A549 (cell line): Measurements from ENCODE around the gene RNGTT. TPM values are rescaled to one million over a fixed set of nuclear protein-coding genes. Genes with fewer than 3 reads are reported as not detected.

Experiments used
- ATAC-seq, 2 experiments: fragments of 200-7000 bp in 1 of 2; fragments of >200 bp in 1 of 2; cut with Nextera tagmentation in 1 of 2; cut with Tn5 transposase in 1 of 2; 3 replicates each; pipeline versions ENCODE4 v1.8.0 to v1.9.1; 2018 to 2020; ENCODE audit warnings: mild to moderate bottlenecking in 1 of 2, moderate library complexity in 1 of 2
- CTCF ChIA-PET: fragments of 300-600 bp; sonication (Branson Sonifier 250); formaldehyde crosslinking; extraction: SDS; loops from one replicate; lab custom pipeline; 2021; ENCODE audit warnings: antibody characterized with exemption, inconsistent platforms; lab: Yijun Ruan, JAX
- POLR2A ChIA-PET: fragments of 350-600 bp; formaldehyde crosslinking; extraction: SDS; loops from one replicate; lab custom pipeline; 2021; ENCODE audit warnings: antibody characterized with exemption, inconsistent platforms; lab: Yijun Ruan, JAX
- DNase-seq, 2 experiments: peaks; one replicate each; pipeline versions ENCODE4 v3.0.0 to v3.0.0-alpha.2; 2011 to 2016; ENCODE audit warnings: low read depth in 1 of 2, low spot score in 1 of 2
- FAIRE-seq: peaks from 2 replicates; lab custom pipeline; 2011; peaks lifted over from hg19 to GRCh38; lab: Jason Lieb, UNC
- H3K27ac ChIP-seq, 2 experiments: fragments of >200 bp; sonication (Bioruptor Twin); formaldehyde crosslinking; 3 replicates each; pipeline ENCODE4 v1.5.1; 2016 to 2017
- H3K4me1 ChIP-seq: fragments of >200 bp; sonication (Bioruptor Twin); formaldehyde crosslinking; 3 replicates; pipeline ENCODE4 v1.6.1; 2016
- H3K4me2 ChIP-seq: fragments of >200 bp; sonication (Bioruptor Twin); formaldehyde crosslinking; 3 replicates; pipeline ENCODE4 v1.6.1; 2016
- H3K4me3 ChIP-seq: fragments of >200 bp; sonication (Bioruptor Twin); formaldehyde crosslinking; 3 replicates; pipeline ENCODE4 v1.5.1; 2016
- H3K9me3 ChIP-seq: fragments of >200 bp; sonication (Bioruptor Twin); formaldehyde crosslinking; 3 replicates; pipeline ENCODE4 v1.6.1; 2016
- CBX2 ChIP-seq: fragments of 200-600 bp; sonication (generic); IDR thresholded peaks from 2 replicates; pipeline ENCODE4 v1.6.1; 2016; ENCODE audit warnings: low read depth, mild to moderate bottlenecking, borderline replicate concordance
- CEBPB ChIP-seq, 2 experiments: fragments of >200 bp in 1 of 2; sonication (Bioruptor Twin) in 1 of 2; formaldehyde crosslinking in 1 of 2; IDR thresholded peaks; 2 replicates each; pipeline ENCODE4 v1.6.1; 2012 to 2016
- CHD4 ChIP-seq: fragments of 200-600 bp; sonication (generic); IDR thresholded peaks from 2 replicates; pipeline ENCODE4 v1.6.1; 2016; ENCODE audit warnings: antibody characterized with exemption, mild to moderate bottlenecking, borderline replicate concordance
- EHF ChIP-seq: fragments of 250-450 bp; sonication (Bioruptor Pico); IDR thresholded peaks from 2 replicates; pipeline ENCODE4 v1.5.0; 2020; ENCODE audit warnings: mild to moderate bottlenecking
- FOSB ChIP-seq: fragments of 250-450 bp; sonication (Bioruptor Pico); IDR thresholded peaks from 2 replicates; pipeline ENCODE4 v1.5.0; 2020; ENCODE audit warnings: mild to moderate bottlenecking, moderate library complexity
- FOXS1 ChIP-seq: fragments of 250-450 bp; sonication (Bioruptor Pico); IDR thresholded peaks from 2 replicates; pipeline ENCODE4 v1.5.0; 2020; ENCODE audit warnings: mild to moderate bottlenecking, moderate library complexity
- HDAC2 ChIP-seq: fragments of 200-600 bp; sonication (generic); IDR thresholded peaks from 2 replicates; pipeline ENCODE4 v1.6.1; 2016
- HOXB5 ChIP-seq: fragments of 250-450 bp; sonication (Bioruptor Pico); IDR thresholded peaks from 2 replicates; pipeline ENCODE4 v1.5.0; 2020; ENCODE audit warnings: mild to moderate bottlenecking, moderate library complexity
- KDM1A ChIP-seq: fragments of 200-600 bp; sonication (generic); IDR thresholded peaks from 2 replicates; pipeline ENCODE4 v1.6.1; 2016; ENCODE audit warnings: low read depth, mild to moderate bottlenecking
- KDM5A ChIP-seq: fragments of 200-600 bp; sonication (generic); IDR thresholded peaks from 2 replicates; pipeline ENCODE4 v1.6.1; 2016; ENCODE audit warnings: antibody characterized with exemption, mild to moderate bottlenecking
- MAFK ChIP-seq: fragments of 450-650 bp; IDR thresholded peaks from 2 replicates; pipeline ENCODE4 v1.6.1; 2014; ENCODE audit not compliant: partially characterized antibody
- MAZ ChIP-seq: fragments of 150-350 bp; IDR thresholded peaks from 2 replicates; pipeline ENCODE4 v1.6.1; 2014; ENCODE audit warnings: antibody characterized with exemption, low read depth, low read length, borderline replicate concordance
- MYC ChIP-seq: IDR thresholded peaks from 2 replicates; pipeline ENCODE4 v1.6.1; 2012; ENCODE audit warnings: mild to moderate bottlenecking, inconsistent platforms, low read length, improper control_type of control experiment, borderline replicate concordance
- PHF8 ChIP-seq: fragments of 200-600 bp; sonication (generic); IDR thresholded peaks from 2 replicates; pipeline ENCODE4 v1.6.1; 2016; ENCODE audit warnings: low read depth, mild to moderate bottlenecking, antibody characterized with exemption, moderate library complexity, borderline replicate concordance
- POLR2A ChIP-seq: IDR thresholded peaks from 2 replicates; pipeline ENCODE4 v1.6.1; 2012; ENCODE audit warnings: mild to moderate bottlenecking, low read length
- RAD21 ChIP-seq, 2 experiments: fragments of >200 bp in 1 of 2; sonication (Bioruptor Twin) in 1 of 2; formaldehyde crosslinking in 1 of 2; IDR thresholded peaks in 1 of 2; conservative IDR thresholded peaks in 1 of 2; 2 replicates in 1 of 2; 3 replicates in 1 of 2; pipeline ENCODE4 v1.6.1; 2012 to 2018; ENCODE audit warnings: inconsistent platforms in 1 of 2
- RARB ChIP-seq: fragments of 250-450 bp; sonication (Bioruptor Pico); IDR thresholded peaks from 2 replicates; pipeline ENCODE4 v1.8.0; 2021; ENCODE audit warnings: mild to moderate bottlenecking, moderate library complexity
- SMC3 ChIP-seq: fragments of >200 bp; sonication (Bioruptor Twin); formaldehyde crosslinking; IDR thresholded peaks from 3 replicates; pipeline ENCODE4 v1.6.1; 2018; ENCODE audit warnings: inconsistent platforms
- TFCP2L1 ChIP-seq: fragments of 250-450 bp; sonication (Bioruptor Pico); IDR thresholded peaks from 2 replicates; pipeline ENCODE4 v1.5.0; 2021; ENCODE audit warnings: mild to moderate bottlenecking
- TP53 ChIP-seq: fragments of 250-450 bp; sonication (Bioruptor Pico); IDR thresholded peaks from 2 replicates; pipeline ENCODE4 v1.5.0; 2021; ENCODE audit warnings: mild to moderate bottlenecking, moderate library complexity
- ZNF302 ChIP-seq: fragments of 250-450 bp; sonication (Bioruptor Pico); IDR thresholded peaks from 2 replicates; pipeline ENCODE4 v1.9.0; 2021; ENCODE audit warnings: inconsistent platforms, mild to moderate bottlenecking, moderate library complexity
- ZSCAN20 ChIP-seq: fragments of 250-450 bp; sonication (Bioruptor Pico); IDR thresholded peaks from 2 replicates; pipeline ENCODE4 v1.8.0; 2022; ENCODE audit warnings: mild to moderate bottlenecking, moderate library complexity
- WGBS: methylation state at CpG from one replicate; pipeline ENCODE4 v1.1.6; 2017; ENCODE audit errors: missing lambda C conversion rate; 5-methylcytosine and 5-hydroxymethylcytosine counted together
- polyA plus RNA-seq, 4 experiments: library from polyadenylated mRNA; depleted of rRNA in 3 of 4; stranded (reverse); fragments of >200 nt; fragmentation: RNase III in 1 of 4; extraction: RNeasy Plus Mini Kit Qiagen cat#74134 plus additional on column Dnase treatment in 1 of 4; gene quantifications; 2 replicates in 3 of 4; 3 replicates in 1 of 4; pipeline ENCODE4 v1.2.3, GENCODE V29; 2011 to 2017
- TF ChIP-seq, protein P1 (sequence below): fragments of 200-600 bp; sonication (generic); IDR thresholded peaks from 2 replicates; pipeline ENCODE4 v1.6.1; 2016; ENCODE audit warnings: antibody characterized with exemption, mild to moderate bottlenecking, moderate library complexity
- TF ChIP-seq, protein P2 (sequence below): IDR thresholded peaks from 2 replicates; pipeline ENCODE4 v1.6.1; 2012
- TF ChIP-seq, protein P3 (sequence below): IDR thresholded peaks from 2 replicates; pipeline ENCODE4 v1.6.1; 2012; ENCODE audit warnings: low read depth, borderline replicate concordance
- TF ChIP-seq, protein P4 (sequence below): fragments of >200 bp; sonication (Bioruptor Twin); formaldehyde crosslinking; IDR thresholded peaks from 3 replicates; pipeline ENCODE4 v1.6.1; 2016

Gene RNGTT
- polyA plus RNA-seq, 2 of the 4 experiments (the other 2 are of a cell fraction) = 11.6 to 15.0 TPM

DNA sequence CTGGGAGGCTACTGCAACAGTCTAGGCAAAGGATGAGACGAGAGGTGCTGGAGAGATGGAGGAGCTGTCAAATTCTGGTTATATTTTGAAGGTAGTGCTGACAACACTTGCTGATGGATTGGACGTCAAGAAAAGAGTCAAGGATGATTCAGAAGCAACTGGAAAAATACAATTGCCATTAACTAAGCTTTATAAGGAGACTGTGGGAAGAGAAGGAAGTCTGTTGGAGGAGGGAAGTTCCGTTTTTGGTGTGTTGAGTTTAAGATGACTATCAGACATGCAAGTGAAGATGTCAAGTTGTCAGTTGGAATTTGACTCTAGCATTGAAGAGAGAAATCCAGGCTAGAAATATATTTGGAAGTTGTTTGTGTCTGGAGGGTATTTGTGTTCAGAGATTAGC is 358.1 kb downstream of the RNGTT start:
- Histone ChIP-seq H3K9me3 (no peaks in the 10 kb centered on the region), H3K27ac (no peak overlapping the region), H3K4me1 (no peaks in the 10 kb centered on the region), H3K4me3 (no peak overlapping the region), H3K4me2 (no peak overlapping the region)
- 31% methylated on average over 3 of the region's 3 CpGs for WGBS
- no peak for ATAC-seq
- ChIA-PET POLR2A (no interaction called here), CTCF (no interaction called here)
- TF ChIP-seq CBX2 (no peak), CHD4 (no peak), POLR2A (no peak), KDM5A (no peak), MAFK (no peak), SMC3 (no peak)
- TF ChIP-seq, protein P1, sequence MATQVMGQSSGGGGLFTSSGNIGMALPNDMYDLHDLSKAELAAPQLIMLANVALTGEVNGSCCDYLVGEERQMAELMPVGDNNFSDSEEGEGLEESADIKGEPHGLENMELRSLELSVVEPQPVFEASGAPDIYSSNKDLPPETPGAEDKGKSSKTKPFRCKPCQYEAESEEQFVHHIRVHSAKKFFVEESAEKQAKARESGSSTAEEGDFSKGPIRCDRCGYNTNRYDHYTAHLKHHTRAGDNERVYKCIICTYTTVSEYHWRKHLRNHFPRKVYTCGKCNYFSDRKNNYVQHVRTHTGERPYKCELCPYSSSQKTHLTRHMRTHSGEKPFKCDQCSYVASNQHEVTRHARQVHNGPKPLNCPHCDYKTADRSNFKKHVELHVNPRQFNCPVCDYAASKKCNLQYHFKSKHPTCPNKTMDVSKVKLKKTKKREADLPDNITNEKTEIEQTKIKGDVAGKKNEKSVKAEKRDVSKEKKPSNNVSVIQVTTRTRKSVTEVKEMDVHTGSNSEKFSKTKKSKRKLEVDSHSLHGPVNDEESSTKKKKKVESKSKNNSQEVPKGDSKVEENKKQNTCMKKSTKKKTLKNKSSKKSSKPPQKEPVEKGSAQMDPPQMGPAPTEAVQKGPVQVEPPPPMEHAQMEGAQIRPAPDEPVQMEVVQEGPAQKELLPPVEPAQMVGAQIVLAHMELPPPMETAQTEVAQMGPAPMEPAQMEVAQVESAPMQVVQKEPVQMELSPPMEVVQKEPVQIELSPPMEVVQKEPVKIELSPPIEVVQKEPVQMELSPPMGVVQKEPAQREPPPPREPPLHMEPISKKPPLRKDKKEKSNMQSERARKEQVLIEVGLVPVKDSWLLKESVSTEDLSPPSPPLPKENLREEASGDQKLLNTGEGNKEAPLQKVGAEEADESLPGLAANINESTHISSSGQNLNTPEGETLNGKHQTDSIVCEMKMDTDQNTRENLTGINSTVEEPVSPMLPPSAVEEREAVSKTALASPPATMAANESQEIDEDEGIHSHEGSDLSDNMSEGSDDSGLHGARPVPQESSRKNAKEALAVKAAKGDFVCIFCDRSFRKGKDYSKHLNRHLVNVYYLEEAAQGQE = no peak
- TF ChIP-seq, protein P2, sequence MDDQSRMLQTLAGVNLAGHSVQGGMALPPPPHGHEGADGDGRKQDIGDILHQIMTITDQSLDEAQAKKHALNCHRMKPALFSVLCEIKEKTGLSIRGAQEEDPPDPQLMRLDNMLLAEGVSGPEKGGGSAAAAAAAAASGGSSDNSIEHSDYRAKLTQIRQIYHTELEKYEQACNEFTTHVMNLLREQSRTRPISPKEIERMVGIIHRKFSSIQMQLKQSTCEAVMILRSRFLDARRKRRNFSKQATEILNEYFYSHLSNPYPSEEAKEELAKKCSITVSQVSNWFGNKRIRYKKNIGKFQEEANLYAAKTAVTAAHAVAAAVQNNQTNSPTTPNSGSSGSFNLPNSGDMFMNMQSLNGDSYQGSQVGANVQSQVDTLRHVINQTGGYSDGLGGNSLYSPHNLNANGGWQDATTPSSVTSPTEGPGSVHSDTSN = no peak
- TF ChIP-seq, protein P3, sequence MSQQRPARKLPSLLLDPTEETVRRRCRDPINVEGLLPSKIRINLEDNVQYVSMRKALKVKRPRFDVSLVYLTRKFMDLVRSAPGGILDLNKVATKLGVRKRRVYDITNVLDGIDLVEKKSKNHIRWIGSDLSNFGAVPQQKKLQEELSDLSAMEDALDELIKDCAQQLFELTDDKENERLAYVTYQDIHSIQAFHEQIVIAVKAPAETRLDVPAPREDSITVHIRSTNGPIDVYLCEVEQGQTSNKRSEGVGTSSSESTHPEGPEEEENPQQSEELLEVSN = no peak
- no peak for DNase-seq
- FAIRE-seq = no peak

DNA sequence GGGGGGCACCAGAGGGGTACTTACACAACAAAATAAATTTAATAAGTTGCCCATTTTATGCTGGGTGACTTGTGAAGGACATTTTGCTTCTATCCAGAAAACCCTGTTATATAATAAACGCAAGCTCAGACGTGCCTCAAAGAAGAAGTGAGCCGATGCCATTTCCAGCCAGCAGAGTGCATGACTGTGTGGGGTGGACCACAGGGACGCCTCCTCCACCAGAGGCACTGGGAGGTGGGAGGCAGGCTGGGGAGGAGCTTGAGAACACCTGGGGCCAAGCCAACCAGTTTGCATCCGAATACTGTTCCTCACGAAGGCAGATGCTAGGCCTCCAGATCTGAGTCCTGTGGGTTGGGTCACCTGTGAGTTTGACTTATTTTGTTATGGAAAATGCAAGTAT is 363.8 kb downstream of the RNGTT start:
- Histone ChIP-seq H3K27ac (no peak overlapping the region), H3K9me3 (no peaks in the 10 kb centered on the region), H3K4me3 (no peak overlapping the region), H3K4me1 (no peaks in the 10 kb centered on the region), H3K4me2 (no peak overlapping the region)
- ChIA-PET CTCF (interaction anchor here (1.2 kb wide), 1 partner anchor 69 kb away, joined by 3 read pairs; no protein-coding TSS in a partner anchor), POLR2A (no interaction called here)
- FAIRE-seq (no peak), ATAC-seq (peak in 1 of 2 experiments; percentile 38; a peak in 1 of 6 replicates), DNase-seq (no peak)
- 61% methylated on average over 6 of the region's 6 CpGs for WGBS
- TF ChIP-seq RAD21 (conservative IDR thresholded peaks at IDR 0.05 in 1 of 2, IDR thresholded peaks at IDR 0.05 in 1 of 2) = no peak
- TF ChIP-seq ZSCAN20 (CRISPR knock-in tag) = no peak
- no peak for TF ChIP-seq CHD4
- TF ChIP-seq HDAC2 = no peak
- TF ChIP-seq PHF8 = no peak
- TF ChIP-seq MYC = no peak
- no peak for TF ChIP-seq CEBPB (IDR thresholded peaks at IDR 0.05)
- no peak for TF ChIP-seq MAZ
- no peak for TF ChIP-seq TP53 (CRISPR knock-in tag)
- TF ChIP-seq ZNF302 (CRISPR knock-in tag) = no peak
- TF ChIP-seq RARB (CRISPR knock-in tag) = no peak
- TF ChIP-seq FOSB (CRISPR knock-in tag) = no peak
- no peak for TF ChIP-seq KDM1A
- no peak for TF ChIP-seq HOXB5
- TF ChIP-seq, protein P2 = no peak
- TF ChIP-seq TFCP2L1 (CRISPR knock-in tag) = no peak
- no peak for TF ChIP-seq EHF (CRISPR knock-in tag)
- no peak for TF ChIP-seq FOXS1
- TF ChIP-seq, protein P4, sequence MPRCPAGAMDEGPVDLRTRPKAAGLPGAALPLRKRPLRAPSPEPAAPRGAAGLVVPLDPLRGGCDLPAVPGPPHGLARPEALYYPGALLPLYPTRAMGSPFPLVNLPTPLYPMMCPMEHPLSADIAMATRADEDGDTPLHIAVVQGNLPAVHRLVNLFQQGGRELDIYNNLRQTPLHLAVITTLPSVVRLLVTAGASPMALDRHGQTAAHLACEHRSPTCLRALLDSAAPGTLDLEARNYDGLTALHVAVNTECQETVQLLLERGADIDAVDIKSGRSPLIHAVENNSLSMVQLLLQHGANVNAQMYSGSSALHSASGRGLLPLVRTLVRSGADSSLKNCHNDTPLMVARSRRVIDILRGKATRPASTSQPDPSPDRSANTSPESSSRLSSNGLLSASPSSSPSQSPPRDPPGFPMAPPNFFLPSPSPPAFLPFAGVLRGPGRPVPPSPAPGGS = no peak
